Measurements from ENCODE around the gene DUOX1. TPM values are rescaled to one million over a fixed set of nuclear protein-coding genes. Genes with fewer than 3 reads are reported as not detected.

DUOX1 gene
- total RNA-seq, 3 donors from 2014 or later (not counting 1 experiment from before 2014, with no cell fraction given): 0.20 TPM; not detected in 2

- WGBS (ENCODE audit: insufficient coverage): 97% methylated on average over 36 of the region's 36 CpGs
- H3K27ac Mint-ChIP-seq: no peak overlapping the region
- no peaks in the 10 kb centered on the region for H3K36me3 Mint-ChIP-seq
Measured at GRCh38 chr15:45151998-45152828, 22.4 kb downstream of the DUOX1 start.

GRCh38 chr15:45155739-45156138, 25.9 kb downstream of the DUOX1 start:
- no peaks in the 10 kb centered on the region for H3K9me3 ChIP-seq (ENCODE audit: control insufficient read depth, insufficient read depth, low read length)
- H3K27ac ChIP-seq (ENCODE audit: low read length): no peak overlapping the region
- H3K4me3 ChIP-seq (ENCODE audit: low read length): no peak overlapping the region
- DNase-seq (no peak), ATAC-seq (no peak)
- intact Hi-C loops (cut with micrococcal nuclease): no loop called here
- TF ChIP-seq CTCF (IDR thresholded peaks at IDR 0.05): no peak
- H3K27ac Mint-ChIP-seq: no peak overlapping the region
- H3K4me3 Mint-ChIP-seq: no peak overlapping the region
- no peaks in the 10 kb centered on the region for H3K36me3 Mint-ChIP-seq
- no peaks in the 10 kb centered on the region for H3K27me3 ChIP-seq (ENCODE audit: control insufficient read depth, insufficient read depth, low read length)
- no peaks in the 10 kb centered on the region for H3K27me3 Mint-ChIP-seq (ENCODE audit: low read depth in 2 of 2)
- peaks cover 14 to 32% of the 10 kb centered on the region in 2 donors for H3K4me1 Mint-ChIP-seq
- peaks cover 3% of the 10 kb centered on the region for H3K36me3 ChIP-seq (ENCODE audit: control insufficient read depth, insufficient read depth, low read length)
- WGBS (ENCODE audit: insufficient coverage): 89% methylated on average over 8 of the region's 8 CpGs
- H3K9me3 Mint-ChIP-seq: no peaks in the 10 kb centered on the region
- no peaks in the 10 kb centered on the region for H3K4me1 ChIP-seq (ENCODE audit: control insufficient read depth, insufficient read depth, low read length)

More at GRCh38 chr15:45151998-45152828, 22.4 kb downstream of the DUOX1 start:
- Mint-ChIP-seq H3K9me3 (no peaks in the 10 kb centered on the region), H3K27me3 (ENCODE audit: low read depth in 2 of 2) (no peaks in the 10 kb centered on the region), H3K4me1 (peaks cover 0 to 21% of the 10 kb centered on the region in 2 donors), H3K4me3 (no peak overlapping the region)
- H3K36me3 ChIP-seq (ENCODE audit: control insufficient read depth, insufficient read depth, low read length): peaks cover 3% of the 10 kb centered on the region
- intact Hi-C loops (cut with micrococcal nuclease): no loop called here
- ATAC-seq (no peak), DNase-seq (no peak)
- no peak for TF ChIP-seq CTCF (IDR thresholded peaks at IDR 0.05)
- H3K4me1 ChIP-seq (ENCODE audit: control insufficient read depth, insufficient read depth, low read length): no peaks in the 10 kb centered on the region
- no peak overlapping the region for H3K4me3 ChIP-seq (ENCODE audit: low read length)
- H3K27me3 ChIP-seq (ENCODE audit: control insufficient read depth, insufficient read depth, low read length): no peaks in the 10 kb centered on the region
- no peaks in the 10 kb centered on the region for H3K9me3 ChIP-seq (ENCODE audit: control insufficient read depth, insufficient read depth, low read length)
- no peak overlapping the region for H3K27ac ChIP-seq (ENCODE audit: low read length)

- intact Hi-C loops (cut with micrococcal nuclease): no loop called here
- Histone ChIP-seq H3K4me1 (ENCODE audit: control insufficient read depth, insufficient read depth, low read length) (no peaks in the 10 kb centered on the region), H3K4me3 (ENCODE audit: low read length) (no peak overlapping the region), H3K36me3 (ENCODE audit: control insufficient read depth, insufficient read depth, low read length) (peaks cover 3% of the 10 kb centered on the region), H3K27me3 (ENCODE audit: control insufficient read depth, insufficient read depth, low read length) (no peaks in the 10 kb centered on the region), H3K9me3 (ENCODE audit: control insufficient read depth, insufficient read depth, low read length) (no peaks in the 10 kb centered on the region), H3K27ac (ENCODE audit: low read length) (no peak overlapping the region)
- 84% methylated on average over 6 of the region's 7 CpGs for WGBS (ENCODE audit: insufficient coverage)
- H3K9me3 Mint-ChIP-seq: no peaks in the 10 kb centered on the region
- H3K4me3 Mint-ChIP-seq: no peak overlapping the region
- H3K4me1 Mint-ChIP-seq: peaks cover 14 to 32% of the 10 kb centered on the region in 2 donors
- H3K27me3 Mint-ChIP-seq (ENCODE audit: low read depth in 2 of 2): no peaks in the 10 kb centered on the region
- no peak for TF ChIP-seq CTCF (IDR thresholded peaks at IDR 0.05)
- ATAC-seq (no peak), DNase-seq (no peak)
- peak overlapping the region in 1 of 2 donors; percentile 15 for H3K27ac Mint-ChIP-seq
- no peaks in the 10 kb centered on the region for H3K36me3 Mint-ChIP-seq
Measured at GRCh38 chr15:45156744-45157455, 27.1 kb downstream of the DUOX1 start.

Data from natural killer cell (primary cell).